A673 (cell line): ENCODE results near the gene IL36B. TPM values are rescaled to one million over a fixed set of nuclear protein-coding genes. Genes with fewer than 3 reads are reported as not detected.
A peak's percentile ranks its signal among the peaks of the same experiment; 100 is the strongest.

Experiments used
- BruUV-seq: library from RNA; stranded (reverse); fragments of 400-500 nt; replicated peaks from 2 replicates; lab custom pipeline; 2021; lab: Mats Ljungman, UMichigan
- CTCF ChIA-PET: fragments of 300-600 bp; sonication (Branson Sonifier 250); formaldehyde crosslinking; loops from one replicate; lab custom pipeline; 2022; ENCODE audit warnings: antibody characterized with exemption; lab: Charles Lee
- POLR2A ChIA-PET: fragments of 300-600 bp; sonication (Branson Sonifier 250); formaldehyde crosslinking; loops from one replicate; lab custom pipeline; 2022; ENCODE audit warnings: antibody characterized with exemption; ENCODE audit not compliant: low non-redundant PET; lab: Charles Lee
- DNase-seq: peaks from one replicate; pipeline ENCODE4 v3.0.0-alpha.2; 2015; ENCODE audit warnings: low spot score
- H3K27ac ChIP-seq: fragments of 200-600 bp; sonication (generic); 2 replicates; pipeline ENCODE4 v1.5.1; 2016; ENCODE audit warnings: mixed run types, low read depth, mild to moderate bottlenecking, mixed read lengths, antibody characterized with exemption, low read length; ENCODE audit not compliant: poor library complexity, severe bottlenecking
- H3K27me3 ChIP-seq: fragments of 200-600 bp; sonication (generic); replicated peaks from 2 replicates; pipeline ENCODE4 v1.6.1; 2017; ENCODE audit warnings: mixed run types, low read depth, mild to moderate bottlenecking, mixed read lengths, antibody characterized with exemption, low read length; ENCODE audit not compliant: insufficient read depth, poor library complexity
- H3K36me3 ChIP-seq: fragments of 200-600 bp; sonication (generic); 2 replicates; pipeline ENCODE4 v1.6.1; 2016; ENCODE audit warnings: mixed run types, mild to moderate bottlenecking, mixed read lengths, antibody characterized with exemption, low read length; ENCODE audit not compliant: insufficient read depth, poor library complexity, severe bottlenecking
- H3K4me1 ChIP-seq: fragments of 200-600 bp; sonication (generic); 2 replicates; pipeline ENCODE4 v1.6.1; 2017; ENCODE audit warnings: mixed run types, mild to moderate bottlenecking, mixed read lengths, antibody characterized with exemption, low read length; ENCODE audit not compliant: insufficient read depth, poor library complexity, severe bottlenecking
- H3K4me3 ChIP-seq: fragments of 200-600 bp; sonication (generic); 2 replicates; pipeline ENCODE4 v1.5.1; 2016; ENCODE audit warnings: low read depth, mixed run types, mild to moderate bottlenecking, mixed read lengths, low read length; ENCODE audit not compliant: poor library complexity, severe bottlenecking
- H3K9me3 ChIP-seq: fragments of 200-600 bp; sonication (generic); 2 replicates; pipeline ENCODE4 v1.6.1; 2016; ENCODE audit warnings: mixed run types, low read depth, mild to moderate bottlenecking, mixed read lengths, antibody characterized with exemption, low read length; ENCODE audit not compliant: poor library complexity, severe bottlenecking
- CTCF ChIP-seq: fragments of 300-800, 200-600 bp; sonication (generic); conservative IDR thresholded peaks from 2 replicates; pipeline ENCODE4 v1.5.1; 2017; ENCODE audit warnings: low read depth, mild to moderate bottlenecking, antibody characterized with exemption, low read length, moderate library complexity, mixed read lengths
- EZH2 ChIP-seq: fragments of 200-600 bp; sonication (generic); IDR thresholded peaks from 2 replicates; pipeline ENCODE4 v1.6.1; 2017; ENCODE audit warnings: borderline replicate concordance, low read depth, mild to moderate bottlenecking, mixed read lengths, antibody characterized with exemption, low read length; ENCODE audit not compliant: poor library complexity, severe bottlenecking
- intact Hi-C: fragments of 100-400 bp; cut with micrococcal nuclease; formaldehyde crosslinking; loops from one replicate; pipeline ENCODE4 v1.10.0; 2022; ENCODE audit not compliant: unreplicated experiment
- total RNA-seq: library from RNA; stranded (reverse); gene quantifications from 2 replicates; pipeline ENCODE4 v1.2.3, GENCODE V29; 2021

Gene IL36B
- total RNA-seq, 1 experiment from 2014 or later: not detected

- BruUV-seq: no TSS peak
- Histone ChIP-seq H3K36me3 (no peaks in the 10 kb centered on the region), H3K27me3 (peaks cover 2% of the 10 kb centered on the region), H3K4me1 (no peaks in the 10 kb centered on the region), H3K9me3 (no peaks in the 10 kb centered on the region), H3K4me3 (no peak overlapping the region), H3K27ac (no peak overlapping the region)
- TF ChIP-seq EZH2: no peak
- no peak for TF ChIP-seq CTCF
- CTCF ChIA-PET: interaction anchor here (1.9 kb wide), 1 partner anchor 120 kb away, joined by 16 read pairs; no protein-coding TSS in a partner anchor
- intact Hi-C loops: no loop called here
- POLR2A ChIA-PET: interaction anchor here (0.6 kb wide), 1 partner anchor 96 kb away, joined by 3 read pairs; no protein-coding TSS in a partner anchor
- DNase-seq: no peak
These were observed 26.5 kb upstream of the IL36B start for GRCh38 chr2:113079131-113079530.

DNA sequence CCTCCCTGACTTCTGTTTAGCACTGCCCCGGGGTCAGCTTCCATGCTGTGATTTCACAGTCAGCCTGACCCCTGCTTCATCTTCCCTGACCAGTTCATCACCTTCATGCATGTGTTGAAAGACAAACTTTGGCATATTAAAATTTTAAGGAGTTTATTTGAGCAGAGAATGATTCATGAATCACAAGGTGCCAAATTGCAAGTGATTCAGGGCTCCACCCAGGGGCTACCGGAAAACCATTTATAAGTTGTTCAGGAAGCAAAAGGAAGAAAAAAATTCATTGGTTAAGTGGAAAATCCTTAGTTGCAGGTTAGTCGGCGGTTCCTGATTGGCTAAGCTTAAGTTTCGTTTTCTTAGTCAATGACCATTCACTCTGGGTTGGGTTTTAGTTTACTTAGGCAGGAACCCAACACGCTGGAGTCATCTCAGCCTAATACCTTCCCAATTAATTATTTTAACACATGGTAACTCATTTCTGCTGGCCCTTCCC lies 25.7 kb upstream of the IL36B start:
- no TSS peak for BruUV-seq
- POLR2A ChIA-PET: no interaction called here
- Histone ChIP-seq H3K4me1 (no peaks in the 10 kb centered on the region), H3K27ac (no peak overlapping the region), H3K4me3 (no peak overlapping the region), H3K27me3 (peaks cover 2% of the 10 kb centered on the region), H3K36me3 (no peaks in the 10 kb centered on the region), H3K9me3 (no peaks in the 10 kb centered on the region)
- CTCF ChIA-PET: no interaction called here
- intact Hi-C loops: no loop called here
- TF ChIP-seq EZH2 (no peak), CTCF (no peak)
- DNase-seq: peak; percentile 6

DNA sequence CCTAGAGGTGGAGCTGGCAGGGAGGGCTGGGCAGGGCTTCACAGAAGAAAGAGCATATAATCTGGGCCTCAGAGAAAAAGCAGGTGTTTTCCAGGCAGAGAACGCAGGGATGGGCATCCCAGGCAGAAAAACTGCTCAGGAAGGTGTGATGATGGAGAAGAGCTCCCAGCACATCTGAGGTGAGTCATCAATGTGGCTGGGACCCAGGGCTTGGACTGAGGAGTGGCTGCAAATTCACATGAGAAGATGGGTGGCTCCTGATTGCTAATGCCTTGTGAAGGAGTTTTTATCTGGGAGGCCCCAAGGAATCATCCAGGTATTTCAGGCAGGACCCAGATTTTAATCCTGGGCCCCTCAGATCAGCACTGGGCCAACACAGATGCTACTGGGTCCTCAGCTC lies 25.3 kb upstream of the IL36B start:
- DNase-seq: no peak
- no TSS peak for BruUV-seq
- ChIA-PET POLR2A (no interaction called here), CTCF (no interaction called here)
- Histone ChIP-seq H3K36me3 (no peaks in the 10 kb centered on the region), H3K4me1 (no peaks in the 10 kb centered on the region), H3K27me3 (peaks cover 2% of the 10 kb centered on the region), H3K9me3 (no peaks in the 10 kb centered on the region), H3K27ac (no peak overlapping the region), H3K4me3 (no peak overlapping the region)
- intact Hi-C loops: no loop called here
- TF ChIP-seq CTCF (no peak), EZH2 (no peak)
